ENCODE measurements around the gene CDHR2. TPM values are rescaled to one million over a fixed set of nuclear protein-coding genes. Genes with fewer than 3 reads are reported as not detected.
A peak's percentile ranks its signal among the peaks of the same experiment; 100 is the strongest.

CDHR2 gene
- total and polyA plus RNA-seq, 12 donors = 0.03 to 0.22 (median 0.19) TPM; not detected in 9

DNA sequence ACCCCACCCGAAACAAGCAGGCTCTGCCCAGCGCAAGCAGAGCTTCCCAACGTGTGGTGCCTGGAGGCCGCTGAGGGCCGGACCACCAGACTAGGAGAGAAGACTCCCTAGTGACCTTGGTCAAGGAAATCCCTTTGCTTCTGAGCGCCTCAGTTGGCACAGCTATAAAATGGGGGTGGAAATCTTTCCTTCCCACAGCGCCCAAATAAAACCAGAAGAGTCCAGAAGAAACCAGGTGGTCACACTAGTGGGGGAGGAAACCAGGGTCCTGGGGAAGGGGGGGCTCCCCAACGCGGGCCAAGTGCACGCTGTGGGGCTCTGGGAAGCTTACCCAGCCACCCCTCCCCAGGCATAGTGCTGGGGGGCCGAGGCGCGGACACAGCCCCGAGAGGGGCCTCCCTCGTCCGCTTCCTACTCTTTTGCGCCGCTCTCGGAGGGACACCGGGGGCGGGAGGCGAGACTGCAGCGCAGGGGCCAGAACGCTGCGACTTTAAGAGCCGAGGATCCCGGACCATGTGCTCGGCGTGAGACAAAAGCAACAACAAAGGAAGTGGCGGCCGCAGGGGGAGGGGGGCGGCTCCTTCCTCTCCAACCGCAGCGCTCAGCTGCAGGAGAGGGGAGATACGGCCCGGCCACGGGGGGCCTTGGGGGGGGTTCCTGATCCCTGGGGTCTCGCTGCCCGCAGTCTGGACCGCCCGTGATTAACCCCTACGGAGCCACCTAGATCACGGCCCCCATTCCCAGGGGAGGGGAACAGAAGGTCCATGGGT is 12.8 kb upstream of the CDHR2 start:
- Histone ChIP-seq H3K27ac (peak overlapping the region; percentile 90 to 100 (median 97)), H3K9me3 (no peaks in the 10 kb centered on the region), H3K4me1 (peaks cover 21 to 80% (median 66%) of the 10 kb centered on the region in 9 donors), H3K27me3 (no peaks in the 10 kb centered on the region), H3K4me3 (peak overlapping the region; percentile 51 to 96 (median 84)), H3K36me3 (peaks cover 0 to 9% (median 2%) of the 10 kb centered on the region in 9 donors)
- no peak for TF ChIP-seq CTCF (IDR thresholded peaks at IDR 0.05)
- 0% methylated on average over 38 to 43 of the region's 43 CpGs for WGBS, 2 donors
- intact Hi-C loops (cut with DNase I) = loop anchor here in 6 of 10 donors (2.0 to 10.0 kb wide), 4 partner anchors 88 to 152 kb away; partner anchors contain the start of genes CLTB (in 5 of the 6), FAF2 (in 3 of the 6), HIGD2A (in 1 of the 6) and NOP16 (in 1 of the 6)
- DNase-seq (peak; percentile 79 to 87), ATAC-seq (peak; percentile 38 to 68 (median 58))

DNA sequence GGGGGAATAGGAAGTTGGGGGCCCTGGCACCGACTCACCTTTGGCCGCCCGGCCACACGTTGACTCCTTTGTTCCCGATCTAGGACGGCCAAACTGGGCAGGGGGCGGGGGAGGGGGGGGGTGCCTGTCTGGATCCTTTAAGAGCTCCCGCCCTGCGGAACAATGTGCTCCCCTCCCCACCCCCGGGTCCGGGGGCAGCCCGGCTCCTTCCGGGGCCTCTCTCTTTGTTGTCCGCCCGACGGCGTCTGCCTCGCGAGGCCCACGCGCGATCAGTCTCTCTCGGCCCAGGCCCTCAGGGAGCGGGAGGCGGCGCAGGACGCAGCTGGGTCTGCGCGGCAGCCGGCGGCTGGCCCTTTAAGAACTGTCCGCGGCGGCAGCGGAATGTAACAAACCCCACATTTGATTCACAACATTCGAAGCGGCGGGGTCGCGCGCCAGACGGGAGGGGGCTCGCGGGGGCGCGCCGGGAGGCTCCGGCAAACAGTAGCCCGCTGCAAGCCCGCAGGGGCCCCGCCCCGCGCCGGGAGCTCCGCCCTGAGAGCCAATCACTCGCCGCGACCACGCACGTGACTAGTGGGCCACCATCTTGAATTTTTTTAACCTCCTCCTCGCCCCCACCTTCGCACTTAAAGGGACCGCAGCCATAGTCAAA is 12.1 kb upstream of the CDHR2 start, which contains the start of gene RNF44:
Gene RNF44, minus strand, starts transcription at position 501 of the 652 bp plus-strand sequence. CDS start 4,930 bp downstream, outside the sequence.
- DNase-seq = peak; percentile 97 to 98
- Histone ChIP-seq H3K4me3 (peak within 1 kb of the TSS; percentile 51 to 96 (median 84)), H3K27me3 (no peaks in the 10 kb centered on the region), H3K9me3 (no peaks in the 10 kb centered on the region), H3K36me3 (peaks cover 0 to 2% (median 0%) of the 10 kb centered on the region in 9 donors), H3K4me1 (peaks cover 21 to 80% (median 67%) of the 10 kb centered on the region in 9 donors), H3K27ac (peak within 1 kb of the TSS; percentile 90 to 100 (median 97))
- intact Hi-C loops (cut with DNase I) = loop anchor here in 6 of 10 donors (2.0 to 10.0 kb wide), 4 partner anchors 88 to 152 kb away; partner anchors contain the start of genes CLTB (in 5 of the 6), FAF2 (in 3 of the 6), HIGD2A (in 1 of the 6) and NOP16 (in 1 of the 6)
- ATAC-seq = peak; percentile 84 to 93 (median 89)
- 0% methylated on average over 54 to 63 of the region's 63 CpGs for WGBS, 2 donors
- TF ChIP-seq CTCF (IDR thresholded peaks at IDR 0.05) = no peak

- DNase-seq (peak; percentile 97 to 99), ATAC-seq (peak; percentile 84 to 94 (median 90))
- Histone ChIP-seq H3K4me1 (peaks cover 19 to 81% (median 65%) of the 10 kb centered on the region in 9 donors), H3K4me3 (peak overlapping the region; percentile 51 to 96 (median 84)), H3K9me3 (no peaks in the 10 kb centered on the region), H3K27ac (peak overlapping the region; percentile 90 to 100 (median 97)), H3K27me3 (no peaks in the 10 kb centered on the region), H3K36me3 (no peaks in the 10 kb centered on the region)
- no peak for TF ChIP-seq CTCF (IDR thresholded peaks at IDR 0.05)
- intact Hi-C loops (cut with DNase I) = loop anchor here in 6 of 10 donors (2.0 to 10.0 kb wide), 4 partner anchors 89 to 153 kb away; partner anchors contain the start of genes CLTB (in 5 of the 6), FAF2 (in 3 of the 6), HIGD2A (in 1 of the 6) and NOP16 (in 1 of the 6)
- WGBS, 2 donors = 0% methylated on average over 43 of the region's 43 CpGs
Measured at GRCh38 chr5:176537554-176538229, 11.4 kb upstream of the CDHR2 start.
